GM06990 (cell line): ENCODE measurements around the gene CCSER1.

ENCODE experiments used
- DNase-seq: peaks from one replicate; pipeline ENCODE4 v3.0.0-alpha.2; 2011; ENCODE audit not compliant: insufficient read length; ENCODE audit errors: extremely low read depth
- H3K27me3 ChIP-seq: replicated peaks from 2 replicates; pipeline ENCODE4 v1.6.0; 2011; ENCODE audit warnings: low read length; ENCODE audit not compliant: control insufficient read depth, insufficient read depth
- H3K36me3 ChIP-seq: 2 replicates; pipeline ENCODE4 v1.5.1; 2011; ENCODE audit warnings: low read length; ENCODE audit not compliant: control insufficient read depth, insufficient read depth
- H3K4me3 ChIP-seq: replicated peaks from 2 replicates; pipeline ENCODE4 v1.5.1; 2011; ENCODE audit warnings: low read depth, mild to moderate bottlenecking, control low read depth, low read length
- TF ChIP-seq, protein P1 (sequence below): IDR thresholded peaks from 2 replicates; pipeline ENCODE4 v1.5.1; 2011; ENCODE audit warnings: low read length, control low read depth, mild to moderate bottlenecking, inconsistent platforms; ENCODE audit not compliant: insufficient read depth, poor library complexity, severe bottlenecking

The CCSER1 gene

DNA sequence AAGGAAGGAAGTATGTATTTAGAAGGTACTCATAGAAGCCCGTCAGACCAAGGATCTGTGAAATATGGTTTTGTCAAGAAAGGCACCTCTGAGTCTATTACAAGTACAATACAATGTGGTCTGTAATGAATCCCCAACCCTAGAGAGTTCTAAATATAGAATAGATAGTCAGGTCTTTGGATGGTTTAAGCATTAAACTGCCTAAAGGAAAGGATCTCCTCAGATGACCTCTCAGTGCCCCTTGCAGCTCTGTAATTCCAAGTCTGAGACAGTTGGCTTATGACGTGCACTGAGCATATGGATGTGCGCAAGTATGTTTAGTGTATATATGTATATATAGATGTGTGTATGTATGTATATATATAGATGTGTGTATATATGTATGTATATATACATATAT is 62.0 kb downstream of the CCSER1 start:
- H3K27me3 ChIP-seq: no peaks in the 10 kb centered on the region
- H3K36me3 ChIP-seq: no peaks in the 10 kb centered on the region
- TF ChIP-seq, protein P1, sequence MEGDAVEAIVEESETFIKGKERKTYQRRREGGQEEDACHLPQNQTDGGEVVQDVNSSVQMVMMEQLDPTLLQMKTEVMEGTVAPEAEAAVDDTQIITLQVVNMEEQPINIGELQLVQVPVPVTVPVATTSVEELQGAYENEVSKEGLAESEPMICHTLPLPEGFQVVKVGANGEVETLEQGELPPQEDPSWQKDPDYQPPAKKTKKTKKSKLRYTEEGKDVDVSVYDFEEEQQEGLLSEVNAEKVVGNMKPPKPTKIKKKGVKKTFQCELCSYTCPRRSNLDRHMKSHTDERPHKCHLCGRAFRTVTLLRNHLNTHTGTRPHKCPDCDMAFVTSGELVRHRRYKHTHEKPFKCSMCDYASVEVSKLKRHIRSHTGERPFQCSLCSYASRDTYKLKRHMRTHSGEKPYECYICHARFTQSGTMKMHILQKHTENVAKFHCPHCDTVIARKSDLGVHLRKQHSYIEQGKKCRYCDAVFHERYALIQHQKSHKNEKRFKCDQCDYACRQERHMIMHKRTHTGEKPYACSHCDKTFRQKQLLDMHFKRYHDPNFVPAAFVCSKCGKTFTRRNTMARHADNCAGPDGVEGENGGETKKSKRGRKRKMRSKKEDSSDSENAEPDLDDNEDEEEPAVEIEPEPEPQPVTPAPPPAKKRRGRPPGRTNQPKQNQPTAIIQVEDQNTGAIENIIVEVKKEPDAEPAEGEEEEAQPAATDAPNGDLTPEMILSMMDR: no peak
- DNase-seq: no peak
- no peak overlapping the region for H3K4me3 ChIP-seq

GRCh38 chr4:90189946-90190345 is 62.8 kb downstream of the CCSER1 start:
- Histone ChIP-seq H3K4me3 (no peak overlapping the region), H3K36me3 (no peaks in the 10 kb centered on the region), H3K27me3 (no peaks in the 10 kb centered on the region)
- DNase-seq: no peak
- TF ChIP-seq, protein P1: no peak

- TF ChIP-seq, protein P1: no peak
- Histone ChIP-seq H3K4me3 (no peak overlapping the region), H3K36me3 (no peaks in the 10 kb centered on the region), H3K27me3 (no peaks in the 10 kb centered on the region)
- DNase-seq: no peak
Measured at GRCh38 chr4:90190525-90190924, 63.3 kb downstream of the CCSER1 start.

GRCh38 chr4:90198086-90198847 is 71.1 kb downstream of the CCSER1 start:
- H3K4me3 ChIP-seq: no peak overlapping the region
- TF ChIP-seq, protein P1: no peak
- no peak for DNase-seq
- H3K27me3 ChIP-seq: no peaks in the 10 kb centered on the region
- no peaks in the 10 kb centered on the region for H3K36me3 ChIP-seq

DNA sequence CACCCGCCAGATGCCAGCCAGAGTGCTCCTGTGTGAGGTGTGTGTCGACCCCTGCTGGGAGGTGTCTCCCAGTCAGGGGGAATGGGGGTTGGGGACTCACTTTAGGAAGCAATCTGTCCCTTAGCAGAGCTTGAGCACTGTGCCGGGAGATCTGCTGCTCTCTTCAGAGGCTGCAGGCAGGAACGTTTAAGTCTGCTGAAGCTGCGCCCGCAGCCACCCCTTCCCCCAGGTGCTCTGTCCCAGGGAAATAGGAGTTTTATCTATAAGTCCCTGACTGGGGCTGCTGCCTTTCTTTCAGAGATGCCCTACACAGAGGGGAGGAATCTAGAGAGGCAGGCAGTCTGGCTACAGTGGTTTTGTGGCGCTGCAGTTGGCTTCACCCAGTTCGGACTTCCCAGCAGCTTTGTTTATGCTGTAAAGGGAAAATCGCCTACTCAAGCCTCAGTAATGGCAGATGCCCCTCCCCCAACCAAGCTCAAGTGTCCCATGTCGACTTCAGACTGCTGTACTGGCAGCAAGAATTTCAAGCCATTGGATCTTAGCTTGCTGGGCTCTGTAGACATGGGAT is 80.8 kb downstream of the CCSER1 start:
- H3K27me3 ChIP-seq: no peaks in the 10 kb centered on the region
- TF ChIP-seq, protein P1: no peak
- no peak for DNase-seq
- H3K4me3 ChIP-seq: no peak overlapping the region
- no peaks in the 10 kb centered on the region for H3K36me3 ChIP-seq
